Stimulated activated CD4-positive, alpha-beta T cell treated with anti-CD3 and anti-CD28 coated beads, Interleukin-12 subunit alpha, Interleukin-12 subunit beta, amount 100 ng/mL, for 48 hours (primary cell): ENCODE data around the gene SNRPD1.
"Not testable (repeated sequence)": the region's sequence is repeated elsewhere in the genome, so short reads cannot be mapped to it uniquely, and the experiment has no call there.

Source experiments
- DNase-seq, 3 donors: peaks; one replicate each; pipeline ENCODE4 v3.0.0-alpha.2; 2020; ENCODE audit warnings: low read depth in 2 of 3, low spot score in 1 of 3

SNRPD1 gene

DNA sequence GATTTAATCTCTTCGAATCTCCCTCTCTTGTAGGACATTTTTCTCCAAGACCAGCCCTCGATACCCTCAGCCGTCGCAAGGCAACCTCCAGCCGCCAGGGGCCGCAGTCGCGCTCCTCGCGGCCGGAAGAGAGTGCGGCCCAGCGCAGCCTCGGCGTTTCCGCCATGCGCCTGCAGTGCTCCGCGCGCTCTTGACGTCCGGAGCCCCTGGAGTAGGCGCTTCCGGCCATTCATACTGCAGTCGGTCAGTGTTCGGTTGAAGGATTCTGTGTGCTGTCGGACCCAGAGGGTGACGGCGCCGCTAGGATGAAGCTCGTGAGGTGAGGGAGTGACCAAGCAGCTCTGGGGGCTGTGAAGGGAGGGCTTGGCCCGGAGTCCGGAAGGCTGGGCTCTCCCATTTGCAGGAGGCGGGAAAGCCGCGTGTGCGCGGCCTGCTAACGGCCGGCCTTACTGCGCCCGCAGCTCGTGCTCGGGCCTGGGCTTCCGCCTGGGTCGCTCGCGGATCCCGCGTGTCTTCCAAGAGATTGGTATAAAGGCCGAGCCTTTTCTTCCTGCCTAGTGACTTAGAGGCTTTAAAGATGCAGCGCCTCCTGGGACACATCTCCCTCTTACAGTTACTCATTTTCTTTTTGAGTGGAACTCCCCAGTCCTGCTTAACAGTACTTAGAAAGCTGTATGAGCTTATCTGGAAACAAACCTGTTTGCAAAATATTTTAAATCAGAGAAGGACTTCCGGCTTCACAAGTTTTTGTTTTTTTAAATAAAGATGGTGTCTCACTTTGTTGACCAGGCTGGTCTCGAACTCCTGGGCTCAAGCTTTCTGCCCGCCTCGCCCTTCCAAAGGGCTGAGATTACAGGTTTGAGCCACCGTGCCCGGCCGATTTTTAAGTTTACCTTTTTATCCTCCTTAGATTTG, at the start of gene SNRPD1:
Gene SNRPD1, plus strand, starts transcription at position 190 of the 915 bp plus-strand sequence. Its CDS starts 116 bp downstream, at position 306.
- peak; percentile 83 to 89 (median 85) for DNase-seq

- DNase-seq, result no peak
These were observed 40.3 kb upstream of the SNRPD1 start for GRCh38 chr18:21571772-21572171.

DNA sequence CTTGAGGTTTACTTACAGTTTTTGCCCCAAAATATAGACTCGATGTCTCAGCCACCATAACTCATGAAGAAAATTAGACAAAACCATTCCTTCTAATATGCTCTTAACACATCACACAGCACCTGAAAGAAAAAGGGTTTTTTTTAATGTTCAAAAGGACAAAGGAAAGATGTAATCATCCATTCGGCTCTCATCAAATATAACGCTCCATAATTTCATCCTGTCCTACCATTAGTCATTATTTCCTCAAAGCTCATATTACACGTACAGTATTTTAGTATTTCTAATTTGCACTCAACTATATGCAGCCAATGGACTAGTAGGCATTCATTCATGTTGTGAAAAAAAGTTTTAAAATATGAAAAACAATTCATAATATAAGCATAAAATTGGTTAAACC, 36.5 kb upstream of the SNRPD1 start:
- DNase-seq, result no peak

DNA sequence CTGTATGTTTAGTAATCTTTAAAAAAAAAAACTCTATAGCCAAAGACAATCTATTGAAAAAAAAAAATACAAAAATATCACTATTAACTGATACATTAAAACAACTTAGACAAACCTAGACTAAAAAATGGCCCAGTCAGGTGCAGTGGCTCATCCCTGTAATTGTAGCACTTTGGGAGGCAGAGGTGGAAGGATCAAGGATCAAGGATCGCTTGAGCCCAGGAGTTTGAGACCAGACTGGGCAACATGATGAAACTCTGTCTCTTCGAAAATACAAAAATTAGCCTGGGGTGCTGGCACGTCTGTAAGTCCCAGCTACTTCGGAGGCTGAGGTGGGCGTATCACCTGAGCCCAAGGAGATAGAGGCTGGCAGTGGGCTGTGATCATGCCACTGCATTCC, 27.7 kb upstream of the SNRPD1 start:
- no peak for DNase-seq

- DNase-seq, result not testable (repeated sequence)
These were observed 19.8 kb upstream of the SNRPD1 start for GRCh38 chr18:21592361-21592760.

DNA sequence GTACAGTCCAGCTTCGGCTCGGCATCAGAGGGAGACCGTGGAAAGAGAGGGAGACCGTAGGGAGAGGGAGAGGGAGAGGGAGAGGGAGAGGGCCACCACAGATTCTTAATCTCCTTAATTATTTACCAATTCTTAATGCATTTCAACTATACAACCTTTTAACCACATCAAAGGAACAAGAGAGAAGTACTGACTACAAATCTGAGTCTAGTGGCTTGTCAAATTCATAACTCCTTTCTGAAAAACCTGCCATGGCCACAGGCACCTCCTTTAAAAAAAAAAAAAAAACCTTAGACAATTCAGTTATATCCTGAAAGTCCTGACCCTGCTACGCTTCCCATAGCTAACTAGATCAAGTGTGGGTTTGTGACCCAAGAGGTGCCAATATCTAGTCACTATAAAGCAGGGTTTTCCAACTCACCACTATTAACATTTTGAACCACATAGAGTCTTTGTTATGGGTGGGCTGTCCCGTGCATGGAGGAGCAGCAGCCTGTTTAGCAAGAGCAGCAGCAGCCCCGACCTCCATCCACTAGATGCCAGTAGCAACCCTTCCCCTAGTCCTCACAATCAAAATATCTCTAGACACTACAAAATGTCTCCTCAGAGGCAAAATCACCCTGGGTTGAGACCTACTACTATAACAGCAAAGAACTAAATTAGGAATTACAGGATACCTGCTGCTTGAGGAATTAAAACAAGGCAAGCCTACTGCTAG, 18.4 kb upstream of the SNRPD1 start:
- DNase-seq, result no peak

GRCh38 chr18:21597620-21598019, 14.5 kb upstream of the SNRPD1 start:
- DNase-seq, result no peak

GRCh38 chr18:21598726-21599584, 13.2 kb upstream of the SNRPD1 start:
- no peak for DNase-seq

- DNase-seq, result peak in 1 of 3 donors; percentile 35
These were observed 12.3 kb upstream of the SNRPD1 start for GRCh38 chr18:21599585-21600525.

- peak; percentile 86 to 94 (median 92) for DNase-seq
These were observed 11.3 kb upstream of the SNRPD1 start, which contains the start of gene ESCO1 for GRCh38 chr18:21600526-21601410. Gene ESCO1, minus strand, starts transcription at chr18:21600704. Its CDS starts 25,861 bp downstream, at chr18:21574843.

DNA sequence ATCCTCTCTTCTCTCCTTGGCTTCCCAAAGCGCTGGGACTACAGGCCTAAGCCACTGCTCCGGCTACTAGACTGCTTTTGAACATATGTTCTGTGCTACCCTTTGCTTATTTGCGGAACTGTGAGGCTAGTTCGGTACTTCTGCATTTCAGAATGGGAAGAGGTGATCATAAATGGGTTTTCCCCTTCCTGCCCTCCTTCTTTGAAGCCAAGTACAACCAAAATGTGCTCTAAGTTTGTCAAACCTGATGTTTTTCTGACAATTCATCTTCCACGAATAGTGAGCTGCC, 9.9 kb upstream of the SNRPD1 start:
- DNase-seq, result no peak

DNA sequence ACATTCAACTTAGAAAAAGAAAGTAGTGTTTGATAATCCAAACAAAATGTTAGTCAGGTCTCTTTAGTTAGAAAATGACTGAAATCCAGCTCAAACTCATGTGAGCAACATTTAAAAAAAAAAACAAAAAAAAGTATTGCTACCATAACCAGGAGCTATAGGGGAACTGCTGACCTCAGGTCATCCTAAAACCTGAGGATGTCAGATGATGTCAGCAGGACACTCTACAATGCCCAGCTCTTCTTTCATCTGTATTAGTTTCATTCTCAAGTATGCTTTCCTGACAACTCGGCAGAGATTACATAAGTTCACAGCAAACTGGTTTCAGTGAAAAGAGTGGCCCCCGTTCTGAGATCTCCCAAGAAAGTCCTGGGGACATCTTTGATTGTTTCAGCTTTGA, 7.4 kb upstream of the SNRPD1 start:
- DNase-seq, result no peak

DNA sequence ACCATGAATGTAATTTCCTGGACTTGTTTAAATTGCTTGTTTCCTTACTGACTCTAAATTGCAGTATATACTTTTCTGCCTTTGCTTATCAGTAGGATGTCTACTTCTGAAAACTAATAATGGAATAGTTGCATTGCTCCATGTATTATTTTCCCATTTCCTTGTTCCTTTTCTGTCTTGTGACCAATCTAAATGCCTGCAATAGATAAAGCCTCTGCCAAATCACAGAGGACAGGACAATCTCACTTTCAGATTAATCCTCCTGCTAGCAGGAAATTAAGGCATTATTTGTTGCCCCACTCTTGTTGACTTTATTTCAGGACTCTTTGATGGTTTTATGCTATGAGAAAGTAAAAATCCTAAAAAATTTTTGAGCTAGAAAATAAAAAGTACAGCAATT, 6.9 kb upstream of the SNRPD1 start:
- no peak for DNase-seq

- DNase-seq, result not testable (repeated sequence)
These were observed 551 bp upstream of the SNRPD1 start for GRCh38 chr18:21611401-21612124.

GRCh38 chr18:21621640-21622039, 9.5 kb downstream of the SNRPD1 start:
- DNase-seq, result not testable (repeated sequence)

DNA sequence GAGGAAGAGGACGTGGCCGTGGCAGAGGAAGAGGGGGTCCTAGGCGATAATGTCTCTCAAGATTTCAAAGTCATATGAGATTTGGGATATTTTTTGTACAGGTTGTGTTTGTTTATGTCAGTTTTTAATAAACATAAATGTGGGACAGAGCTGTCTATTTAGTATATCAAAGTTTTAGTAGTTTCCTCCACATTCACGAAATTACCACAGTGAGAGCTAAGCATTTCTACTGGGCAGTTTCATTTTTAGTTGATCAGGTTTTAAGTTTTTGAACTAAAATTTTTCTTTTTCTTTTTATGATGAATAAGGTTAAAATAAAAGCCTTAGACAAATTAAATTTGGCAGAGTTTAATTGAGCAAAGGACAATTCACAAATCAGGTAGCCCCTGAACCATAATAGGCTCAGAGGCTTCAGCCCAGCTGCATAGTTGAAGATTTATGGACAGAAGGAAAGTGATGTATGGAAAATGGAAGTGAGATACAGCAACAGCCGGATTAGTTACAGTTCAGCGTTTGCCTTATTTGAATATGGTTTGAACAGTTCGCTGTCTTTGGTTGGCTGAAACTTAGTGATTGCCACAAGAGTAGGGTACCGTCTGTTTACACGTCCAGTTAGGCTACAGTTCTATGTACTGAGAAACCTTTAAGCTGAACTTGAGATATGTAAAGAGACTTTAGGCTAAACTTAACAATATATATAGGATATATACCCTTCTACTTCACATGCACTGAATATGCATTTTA, 17.1 kb downstream of the SNRPD1 start:
- no peak for DNase-seq

- no peak for DNase-seq
These were observed 20.3 kb downstream of the SNRPD1 start for GRCh38 chr18:21632393-21632792.
